B cell (primary cell): Measurements from ENCODE around the gene HDAC1. TPM values are rescaled to one million over a fixed set of nuclear protein-coding genes. Genes with fewer than 3 reads are reported as not detected.

Source experiments
- ATAC-seq: fragments of 200-7000 bp; cut with Tn5 transposase; one replicate; pipeline ENCODE4 v1.10.0; 2021; ENCODE audit warnings: low read depth, mild to moderate bottlenecking, moderate number of reproducible peaks, moderate library complexity
- CTCF ChIA-PET: fragments of 350-600 bp; sonication (Branson Sonifier 250); formaldehyde crosslinking; loops from one replicate; lab custom pipeline; 2021; ENCODE audit warnings: antibody characterized with exemption, inconsistent platforms; lab: Charles Lee
- POLR2A ChIA-PET: fragments of 350-600 bp; sonication (Branson Sonifier 250); formaldehyde crosslinking; loops from one replicate; lab custom pipeline; 2021; ENCODE audit warnings: antibody characterized with exemption; lab: Charles Lee
- DNase-seq: peaks from one replicate; pipeline ENCODE4 v3.0.0; 2013
- H2AFZ ChIP-seq: 2 replicates; pipeline ENCODE4 v1.6.1; 2012; ENCODE audit warnings: mild to moderate bottlenecking, low read depth, low read length; ENCODE audit not compliant: insufficient read depth, poor library complexity, severe bottlenecking
- H3K27ac ChIP-seq, 2 donors: 1 replicate in 1 of 2; 2 replicates in 1 of 2; pipeline ENCODE4 v1.5.1; 2012 to 2013; ENCODE audit warnings: low read length in 2 of 2, mild to moderate bottlenecking in 2 of 2, moderate library complexity in 1 of 2
- H3K27me3 ChIP-seq, 4 experiments: fragments of 200-600 bp in 1 of 4; sonication (generic) in 1 of 4; replicated peaks in 1 of 4; 1 replicate in 2 of 4; 2 replicates in 2 of 4; pipeline versions ENCODE4 v1.6.1 to v1.7.0; 2013 to 2016; ENCODE audit warnings: low read length in 3 of 4, mild to moderate bottlenecking in 2 of 4, mixed read lengths in 1 of 4, moderate library complexity in 1 of 4; ENCODE audit not compliant: insufficient read depth in 4 of 4, control insufficient read depth in 3 of 4; ENCODE audit errors: control extremely low read depth in 1 of 4
- H3K36me3 ChIP-seq, 2 experiments: replicated peaks in 1 of 2; 1 replicate in 1 of 2; 2 replicates in 1 of 2; pipeline versions ENCODE4 v1.6.1 to v1.7.1; 2013; ENCODE audit warnings: low read length in 1 of 2; ENCODE audit not compliant: insufficient read depth in 2 of 2, control insufficient read depth in 1 of 2; ENCODE audit errors: control extremely low read depth in 1 of 2, extremely low read depth in 1 of 2
- H3K4me1 ChIP-seq, 2 donors: fragments of 200-600 bp in 1 of 2; sonication (generic) in 1 of 2; 1 replicate in 1 of 2; 2 replicates in 1 of 2; pipeline versions ENCODE4 v1.5.1 to v1.6.1; 2013 to 2017; ENCODE audit warnings: low read length in 2 of 2; ENCODE audit not compliant: control insufficient read depth in 2 of 2, insufficient read depth in 2 of 2
- H3K4me2 ChIP-seq: replicated peaks from 2 replicates; pipeline ENCODE3; 2012; ENCODE audit warnings: mild to moderate bottlenecking, low read depth, low read length; ENCODE audit not compliant: poor library complexity, severe bottlenecking
- H3K4me3 ChIP-seq, 5 experiments: fragments of 200-600 bp in 1 of 5; sonication (generic) in 1 of 5; 1 replicate in 3 of 5; 2 replicates in 2 of 5; pipeline versions ENCODE4 v1.5.1 to v1.7.0; 2011 to 2016; ENCODE audit warnings: low read length in 4 of 5, mild to moderate bottlenecking in 4 of 5, low read depth in 2 of 5, control low read depth in 1 of 5, moderate library complexity in 1 of 5; ENCODE audit not compliant: insufficient read depth in 1 of 5; ENCODE audit errors: control extremely low read depth in 1 of 5, extremely low read depth in 1 of 5
- H3K79me2 ChIP-seq: fragments of 200-600 bp; sonication (generic); one replicate; pipeline ENCODE4 v1.6.0; 2016; ENCODE audit warnings: low read length; ENCODE audit not compliant: control insufficient read depth, insufficient read depth
- H3K9ac ChIP-seq: fragments of 200-600 bp; sonication (generic); 2 replicates; pipeline ENCODE4 v1.6.1; 2017; ENCODE audit warnings: mild to moderate bottlenecking, low read length, moderate library complexity
- H3K9me3 ChIP-seq, 3 donors: one replicate each; pipeline versions ENCODE4 v1.6.1 to v1.7.1; 2013; ENCODE audit warnings: low read length in 2 of 3; ENCODE audit not compliant: control insufficient read depth in 2 of 3, insufficient read depth in 1 of 3; ENCODE audit errors: control extremely low read depth in 1 of 3
- H4K20me1 ChIP-seq: 2 replicates; pipeline ENCODE4 v1.6.0; 2012; ENCODE audit warnings: mild to moderate bottlenecking, low read length; ENCODE audit not compliant: insufficient read depth, control insufficient read depth, poor library complexity, severe bottlenecking
- H3K27ac Mint-ChIP-seq: one replicate; pipeline ENCODE4 v1.8.0; 2021; ENCODE audit warnings: mixed read lengths
- H3K27me3 Mint-ChIP-seq: one replicate; pipeline ENCODE4 v1.8.0; 2021; ENCODE audit warnings: mixed read lengths
- H3K4me1 Mint-ChIP-seq: one replicate; pipeline ENCODE4 v1.8.0; 2021; ENCODE audit warnings: mixed read lengths
- H3K4me3 Mint-ChIP-seq: one replicate; pipeline ENCODE4 v1.8.0; 2021; ENCODE audit warnings: mixed read lengths
- H3K9me3 Mint-ChIP-seq: one replicate; pipeline ENCODE4 v1.8.0; 2022; ENCODE audit warnings: mixed read lengths; ENCODE audit not compliant: insufficient read depth
- EZH2 ChIP-seq: IDR thresholded peaks from 2 replicates; pipeline ENCODE4 v1.6.1; 2012; ENCODE audit warnings: borderline replicate concordance, low read depth, mild to moderate bottlenecking, moderate library complexity, low read length; ENCODE audit not compliant: insufficient read depth, poor library complexity, severe bottlenecking
- WGBS: methylation state at CpG from one replicate; pipeline ENCODE4 v1.1.5; 2013; ENCODE audit warnings: missing lambda C conversion rate; ENCODE audit not compliant: insufficient coverage; 5-methylcytosine and 5-hydroxymethylcytosine counted together
- intact Hi-C: fragments of 100-400 bp; cut with micrococcal nuclease; formaldehyde crosslinking; loops from one replicate; pipeline ENCODE4 v1.10.0; 2022
- polyA plus RNA-seq: library from polyadenylated mRNA; depleted of rRNA; stranded (reverse); fragments of >200 nt; gene quantifications from 2 replicates; pipeline ENCODE4 v1.2.3, GENCODE V29; 2012
- total RNA-seq, 2 donors: library from RNA; stranded (reverse); fragments of 120-200 nt in 1 of 2; gene quantifications; 1 replicate in 1 of 2; 2 replicates in 1 of 2; pipeline versions ENCODE4 v1.2.3 to v1.2.4, GENCODE V29; 2013 to 2022
- TF ChIP-seq, protein P1 (sequence below): fragments of 200-600 bp; IDR thresholded peaks from one replicate; pipeline ENCODE4 v1.8.0; 2022; ENCODE audit warnings: antibody characterized with exemption, mild to moderate bottlenecking

Gene HDAC1
- total and polyA plus RNA-seq, 2 donors (not counting 1 experiment from before 2014, with no cell fraction given), result 184 to 205 TPM

DNA sequence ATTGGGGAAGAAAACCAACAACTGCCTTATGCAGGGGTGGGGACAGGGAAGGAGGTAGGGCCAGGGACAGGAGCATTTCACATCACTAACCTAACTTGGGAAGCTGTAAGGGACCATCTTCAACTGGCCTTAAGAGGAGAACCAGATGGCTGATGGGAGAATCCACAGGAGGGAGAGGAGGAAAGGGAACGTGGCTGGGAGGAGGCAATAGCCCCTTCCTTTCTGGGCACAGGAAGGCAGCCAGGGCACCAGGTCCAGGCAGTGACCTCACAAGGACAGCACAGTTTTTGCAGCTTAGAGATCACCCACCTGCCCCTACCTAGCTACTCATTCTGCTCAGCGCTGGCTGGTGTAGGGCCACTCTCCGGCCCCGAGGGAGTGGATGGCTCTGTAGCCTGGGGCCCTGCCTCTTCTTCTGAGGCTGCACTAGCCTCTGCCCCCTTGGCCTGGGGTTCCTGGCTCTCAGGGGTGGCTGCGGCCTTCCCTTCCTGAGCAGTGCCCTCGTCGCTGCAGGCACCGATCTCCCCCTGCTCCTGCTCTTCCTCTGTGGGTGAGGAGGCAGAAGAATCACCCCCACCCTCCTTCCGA lies 42.5 kb downstream of the HDAC1 start:
- peak overlapping the region; percentile 91 for H3K27ac Mint-ChIP-seq

More for the DNA sequence above, 42.5 kb downstream of the HDAC1 start:
- Mint-ChIP-seq H3K4me1 (peaks cover 55% of the 10 kb centered on the region), H3K4me3 (peak overlapping the region; percentile 93), H3K27me3 (no peaks in the 10 kb centered on the region), H3K9me3 (no peaks in the 10 kb centered on the region)
- H3K9me3 ChIP-seq, result no peaks in the 10 kb centered on the region
- no peaks in the 10 kb centered on the region for H3K27me3 ChIP-seq
- H3K4me3 ChIP-seq, result peak overlapping the region in 4 of 5 experiments; percentile 48 to 78 (median 72)
- no peak for DNase-seq
- H4K20me1 ChIP-seq, result peaks cover 45% of the 10 kb centered on the region
- ChIA-PET POLR2A (interaction anchor here (1.5 kb wide), 1 partner anchor 134 kb away, joined by 3 read pairs; no protein-coding TSS in a partner anchor), CTCF (interaction anchor here (0.5 to 6.2 kb wide), 9 partner anchors 10 to 435 kb away, joined by 3 to 71 read pairs (median 6); no protein-coding TSS in a partner anchor)
- peaks cover 49 to 51% of the 10 kb centered on the region in 2 donors for H3K4me1 ChIP-seq
- H2AFZ ChIP-seq, result no peak overlapping the region
- peak overlapping the region; percentile 89 for H3K4me2 ChIP-seq
- peaks cover 15% of the 10 kb centered on the region for H3K79me2 ChIP-seq
- H3K9ac ChIP-seq, result peak overlapping the region; percentile 75
- WGBS, result 82% methylated on average over 3 of the region's 9 CpGs
- TF ChIP-seq EZH2, result no peak
- TF ChIP-seq, protein P1, sequence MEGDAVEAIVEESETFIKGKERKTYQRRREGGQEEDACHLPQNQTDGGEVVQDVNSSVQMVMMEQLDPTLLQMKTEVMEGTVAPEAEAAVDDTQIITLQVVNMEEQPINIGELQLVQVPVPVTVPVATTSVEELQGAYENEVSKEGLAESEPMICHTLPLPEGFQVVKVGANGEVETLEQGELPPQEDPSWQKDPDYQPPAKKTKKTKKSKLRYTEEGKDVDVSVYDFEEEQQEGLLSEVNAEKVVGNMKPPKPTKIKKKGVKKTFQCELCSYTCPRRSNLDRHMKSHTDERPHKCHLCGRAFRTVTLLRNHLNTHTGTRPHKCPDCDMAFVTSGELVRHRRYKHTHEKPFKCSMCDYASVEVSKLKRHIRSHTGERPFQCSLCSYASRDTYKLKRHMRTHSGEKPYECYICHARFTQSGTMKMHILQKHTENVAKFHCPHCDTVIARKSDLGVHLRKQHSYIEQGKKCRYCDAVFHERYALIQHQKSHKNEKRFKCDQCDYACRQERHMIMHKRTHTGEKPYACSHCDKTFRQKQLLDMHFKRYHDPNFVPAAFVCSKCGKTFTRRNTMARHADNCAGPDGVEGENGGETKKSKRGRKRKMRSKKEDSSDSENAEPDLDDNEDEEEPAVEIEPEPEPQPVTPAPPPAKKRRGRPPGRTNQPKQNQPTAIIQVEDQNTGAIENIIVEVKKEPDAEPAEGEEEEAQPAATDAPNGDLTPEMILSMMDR, result no peak
- peak overlapping the region; percentile 34 to 61 for H3K27ac ChIP-seq
- ATAC-seq, result no peak
- intact Hi-C loops, result loop anchor here (2.0 kb wide), 3 partner anchors 18 to 120 kb away; no protein-coding TSS in a partner anchor
- H3K36me3 ChIP-seq, result peaks cover 1 to 45% of the 10 kb centered on the region in 2 experiments
